ENCODE measurements around the gene SLC2A9. TPM values are rescaled to one million over a fixed set of nuclear protein-coding genes. Genes with fewer than 3 reads are reported as not detected.

The SLC2A9 gene
- total RNA-seq, 1 experiment from 2014 or later, result 3.5 TPM

- Histone ChIP-seq H3K36me3 (ENCODE audit: control insufficient read depth, insufficient read depth, low read length) (no peaks in the 10 kb centered on the region), H3K9me3 (ENCODE audit: control insufficient read depth, insufficient read depth, low read depth, low read length) (no peaks in the 10 kb centered on the region), H3K27ac (ENCODE audit: low read length) (no peak overlapping the region), H3K4me3 (ENCODE audit: low read depth in 2 of 2, low read length in 2 of 2) (no peak overlapping the region), H3K4me1 (ENCODE audit: control insufficient read depth, insufficient read depth, low read length) (no peaks in the 10 kb centered on the region; the same call in 1 of the 2 replicates), H3K27me3 (ENCODE audit: control insufficient read depth, insufficient read depth, low read length) (no peaks in the 10 kb centered on the region)
- ChIA-PET CTCF (no interaction called here), POLR2A (no interaction called here)
- in situ Hi-C loops (cut with HindIII; ENCODE audit: low pct_unique_long_range_greater_than_20kb, low sequenced_read_pairs), result no loop called here
- TF ChIP-seq TCF7L2 (IDR thresholded peaks at IDR 0.05; ENCODE audit: low read depth, low read length) (no peak), POLR2AphosphoS5 (IDR thresholded peaks at IDR 0.05; ENCODE audit: low read depth, low read length) (no peak), SIN3A (IDR thresholded peaks at IDR 0.05; ENCODE audit: borderline replicate concordance, insufficient read depth, low read depth, low read length) (no peak), REST (IDR thresholded peaks at IDR 0.05; ENCODE audit: insufficient read depth in 1 of 2, low read depth in 2 of 2, low read length in 1 of 2) (no peak), CTCF (IDR thresholded peaks at IDR 0.05) (no peak)
- intact Hi-C loops (cut with micrococcal nuclease; ENCODE audit: unreplicated experiment), result no loop called here
- no TSS peak for BruUV-seq (replicated peaks)
- no peak for DNase-seq (ENCODE audit: low read depth, low spot score)
- ATAC-seq, result no peak
These were observed 13.8 kb upstream of the SLC2A9 start for GRCh38 chr4:10035130-10035529.

- Histone ChIP-seq H3K27ac (ENCODE audit: low read length) (no peak overlapping the region), H3K4me1 (ENCODE audit: control insufficient read depth, insufficient read depth, low read length) (no peaks in the 10 kb centered on the region; the same call in 1 of the 2 replicates), H3K4me3 (ENCODE audit: low read depth in 2 of 2, low read length in 2 of 2) (no peak overlapping the region), H3K9me3 (ENCODE audit: control insufficient read depth, insufficient read depth, low read depth, low read length) (no peaks in the 10 kb centered on the region), H3K36me3 (ENCODE audit: control insufficient read depth, insufficient read depth, low read length) (no peaks in the 10 kb centered on the region), H3K27me3 (ENCODE audit: control insufficient read depth, insufficient read depth, low read length) (no peaks in the 10 kb centered on the region)
- ATAC-seq (no peak), DNase-seq (ENCODE audit: low read depth, low spot score) (no peak)
- in situ Hi-C loops (cut with HindIII; ENCODE audit: low pct_unique_long_range_greater_than_20kb, low sequenced_read_pairs), result no loop called here
- no TSS peak for BruUV-seq (replicated peaks)
- intact Hi-C loops (cut with micrococcal nuclease; ENCODE audit: unreplicated experiment), result no loop called here
- TF ChIP-seq REST (IDR thresholded peaks at IDR 0.05; ENCODE audit: insufficient read depth in 1 of 2, low read depth in 2 of 2, low read length in 1 of 2) (no peak), TCF7L2 (IDR thresholded peaks at IDR 0.05; ENCODE audit: low read depth, low read length) (no peak), SIN3A (IDR thresholded peaks at IDR 0.05; ENCODE audit: borderline replicate concordance, insufficient read depth, low read depth, low read length) (no peak), CTCF (IDR thresholded peaks at IDR 0.05) (no peak), POLR2AphosphoS5 (IDR thresholded peaks at IDR 0.05; ENCODE audit: low read depth, low read length) (no peak)
- ChIA-PET CTCF (no interaction called here), POLR2A (no interaction called here)
These were observed 13.4 kb upstream of the SLC2A9 start for GRCh38 chr4:10034612-10035104.

All from Panc1 (cell line).